Stimulated activated CD8-positive, alpha-beta memory T cell treated with anti-CD3 and anti-CD28 coated beads, Interleukin-7, amount 100 ng/mL, for 48 hours (primary cell): ENCODE results near the gene SLC17A2.

ENCODE experiments used
- DNase-seq, 2 donors: peaks; one replicate each; pipeline ENCODE4 v3.0.0-alpha.2; 2020; ENCODE audit warnings: low read depth in 1 of 2; ENCODE audit errors: extremely low read depth in 1 of 2

Gene SLC17A2

GRCh38 chr6:25930532-25931410, at the start of gene SLC17A2:
SLC17A2 (minus strand) TSS chr6:25930691; CDS start chr6:25925796, 4,895 bp downstream.
- no peak for DNase-seq

GRCh38 chr6:25975923-25976560, 45.6 kb upstream of the SLC17A2 start:
- DNase-seq: no peak

GRCh38 chr6:25973923-25974555, 43.5 kb upstream of the SLC17A2 start:
- DNase-seq: no peak

GRCh38 chr6:25972902-25973301, 42.4 kb upstream of the SLC17A2 start:
- DNase-seq: no peak

GRCh38 chr6:25972128-25972527, 41.6 kb upstream of the SLC17A2 start:
- DNase-seq: no peak

- no peak for DNase-seq
Measured at GRCh38 chr6:25971187-25971821, 40.8 kb upstream of the SLC17A2 start.

GRCh38 chr6:25968769-25969168, 38.3 kb upstream of the SLC17A2 start:
- no peak for DNase-seq

- no peak for DNase-seq
Measured at GRCh38 chr6:25966711-25967110, 36.2 kb upstream of the SLC17A2 start.

- no peak for DNase-seq
Measured at GRCh38 chr6:25965058-25965457, 34.6 kb upstream of the SLC17A2 start.

GRCh38 chr6:25963426-25964123, 33.1 kb upstream of the SLC17A2 start:
- DNase-seq: no peak

GRCh38 chr6:25962149-25963127, 31.9 kb upstream of the SLC17A2 start, which contains the start of gene TRIM38:
TRIM38 (plus strand) TSS chr6:25962802; CDS start chr6:25966523, 3,721 bp downstream.
- DNase-seq: peak in 1 of 2 donors; percentile 73

GRCh38 chr6:25961619-25962148, 31.2 kb upstream of the SLC17A2 start:
- no peak for DNase-seq

GRCh38 chr6:25960734-25961133, 30.2 kb upstream of the SLC17A2 start:
- DNase-seq: peak in 1 of 2 donors; percentile 47

GRCh38 chr6:25959890-25960536, 29.5 kb upstream of the SLC17A2 start:
- no peak for DNase-seq

- DNase-seq: no peak
Measured at GRCh38 chr6:25958700-25959162, 28.2 kb upstream of the SLC17A2 start.

- no peak for DNase-seq
Measured at GRCh38 chr6:25956226-25956625, 25.7 kb upstream of the SLC17A2 start.

GRCh38 chr6:25954756-25955155, 24.3 kb upstream of the SLC17A2 start:
- DNase-seq: no peak

- DNase-seq: no peak
Measured at GRCh38 chr6:25953733-25954132, 23.2 kb upstream of the SLC17A2 start.
